HG02970 (cell line): Measurements from ENCODE around the gene CELA2B.
"Not testable (repeated sequence)": the region's sequence is repeated elsewhere in the genome, so short reads cannot be mapped to it uniquely, and the experiment has no call there.

Experiments used
- ATAC-seq: cut with Tn5 transposase; IDR thresholded peaks from one replicate; pipeline ENCODE4 v1.9.1; 2021; ENCODE audit warnings: mild to moderate bottlenecking, moderate library complexity, moderate number of reproducible peaks; ENCODE audit not compliant: unreplicated experiment, low FRiP score

CELA2B gene

DNA sequence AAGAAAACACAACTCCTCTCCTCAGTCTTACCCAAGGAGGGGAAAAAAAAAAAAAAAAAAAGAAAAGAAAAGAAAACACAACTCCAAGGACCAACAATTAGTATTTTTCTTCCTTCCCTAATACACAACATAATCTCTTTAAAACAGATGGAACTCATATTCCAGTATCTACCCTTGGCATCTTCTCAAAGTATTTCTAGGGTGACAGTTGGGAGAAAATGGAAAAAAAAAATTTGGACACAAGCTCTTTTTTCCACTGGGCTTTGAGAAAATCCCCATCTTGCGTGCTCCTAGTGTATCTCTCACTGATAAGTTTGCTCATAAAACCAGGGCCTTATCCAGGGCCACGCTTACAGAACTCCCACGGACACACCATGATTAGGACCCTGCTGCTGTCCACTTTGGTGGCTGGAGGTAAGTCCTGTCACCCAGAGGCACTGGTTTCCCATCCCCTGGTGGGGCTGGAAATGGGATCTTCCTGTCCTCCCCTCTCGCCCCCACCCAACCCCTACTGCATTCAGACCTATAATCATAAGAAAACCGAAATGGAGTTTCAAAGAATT, at the start of gene CELA2B:
Gene CELA2B, plus strand, starts transcription at position 353 of the 563 bp plus-strand sequence. Its CDS starts 22 bp downstream, at position 375.
- ATAC-seq = no peak

DNA sequence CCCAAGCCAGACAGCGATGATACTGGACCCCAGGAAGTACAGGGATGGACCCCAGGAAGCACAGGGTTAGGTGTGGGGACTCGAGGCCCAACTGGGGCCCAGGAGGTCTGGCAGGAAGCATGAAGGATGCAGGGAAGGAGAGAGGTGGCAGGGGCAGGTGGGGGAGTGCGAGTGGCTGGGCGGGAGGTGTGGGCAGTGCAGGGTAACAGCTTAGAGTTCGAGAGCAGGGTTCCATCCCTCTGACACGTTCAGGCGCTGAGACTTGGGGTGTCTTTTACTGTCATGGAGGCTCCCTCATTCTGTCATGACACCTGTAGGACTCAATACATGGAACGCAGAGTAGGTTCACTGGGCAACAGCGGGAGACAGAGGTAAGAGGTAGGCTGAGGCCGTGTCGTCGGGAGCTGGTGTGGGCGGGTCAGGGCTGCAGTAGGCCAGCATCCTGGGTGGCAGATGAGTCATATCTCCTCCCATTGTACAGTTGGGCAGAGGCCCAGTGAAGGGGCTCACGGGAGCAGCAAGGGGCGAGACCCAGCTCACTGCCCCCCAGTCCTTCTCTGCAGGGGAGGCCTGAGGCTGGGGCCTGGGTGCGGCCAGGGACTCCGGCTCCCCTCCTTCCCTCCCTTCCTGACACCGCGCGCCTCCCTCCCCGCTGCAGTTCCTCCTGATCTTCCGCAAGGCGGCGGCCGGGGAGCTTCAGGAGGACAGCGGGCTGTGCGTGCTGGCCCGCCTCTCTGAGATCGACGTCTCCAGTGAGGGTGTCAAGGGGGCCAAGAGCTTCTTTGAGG, 49.2 kb upstream of the CELA2B start:
- no peak for ATAC-seq

DNA sequence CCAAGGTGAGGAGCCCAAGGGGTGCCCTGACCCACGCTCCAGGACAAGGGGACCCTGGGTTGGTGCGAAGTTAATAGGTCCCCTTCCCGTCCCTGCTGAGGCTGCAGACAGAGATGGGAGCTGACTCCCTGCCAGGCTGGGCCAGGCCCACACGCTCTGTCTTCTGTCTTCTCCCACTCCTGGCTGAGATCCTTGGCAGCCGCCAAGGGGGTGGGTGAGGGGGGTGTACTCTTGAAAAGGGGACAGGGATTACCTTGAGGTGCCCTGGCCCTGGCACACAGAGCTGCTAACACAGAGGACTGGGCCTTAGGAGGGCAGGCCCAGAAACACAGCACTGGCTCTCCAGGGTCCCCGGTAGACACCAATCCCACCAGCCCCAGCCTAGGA, 48.6 kb upstream of the CELA2B start:
- ATAC-seq = no peak

DNA sequence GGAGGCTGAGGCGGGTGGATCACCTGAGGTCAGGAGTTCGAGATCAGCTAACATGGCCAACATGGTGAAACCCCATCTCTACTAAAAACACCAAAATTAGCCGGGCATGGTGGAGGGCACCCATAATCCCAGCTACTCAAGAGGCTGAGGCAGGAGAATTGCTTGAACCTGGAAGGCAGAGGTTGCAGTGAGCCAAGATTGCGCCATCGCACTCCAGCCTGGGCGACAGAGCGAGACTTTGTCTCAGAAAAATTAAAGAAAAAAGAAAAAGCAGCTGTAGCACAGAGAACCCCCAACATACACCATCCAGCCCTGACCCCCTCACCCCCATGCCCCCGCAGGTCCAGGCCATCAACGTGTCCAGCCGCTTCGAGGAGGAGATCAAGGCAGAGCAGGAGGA, 47.7 kb upstream of the CELA2B start:
- not testable (repeated sequence) for ATAC-seq

DNA sequence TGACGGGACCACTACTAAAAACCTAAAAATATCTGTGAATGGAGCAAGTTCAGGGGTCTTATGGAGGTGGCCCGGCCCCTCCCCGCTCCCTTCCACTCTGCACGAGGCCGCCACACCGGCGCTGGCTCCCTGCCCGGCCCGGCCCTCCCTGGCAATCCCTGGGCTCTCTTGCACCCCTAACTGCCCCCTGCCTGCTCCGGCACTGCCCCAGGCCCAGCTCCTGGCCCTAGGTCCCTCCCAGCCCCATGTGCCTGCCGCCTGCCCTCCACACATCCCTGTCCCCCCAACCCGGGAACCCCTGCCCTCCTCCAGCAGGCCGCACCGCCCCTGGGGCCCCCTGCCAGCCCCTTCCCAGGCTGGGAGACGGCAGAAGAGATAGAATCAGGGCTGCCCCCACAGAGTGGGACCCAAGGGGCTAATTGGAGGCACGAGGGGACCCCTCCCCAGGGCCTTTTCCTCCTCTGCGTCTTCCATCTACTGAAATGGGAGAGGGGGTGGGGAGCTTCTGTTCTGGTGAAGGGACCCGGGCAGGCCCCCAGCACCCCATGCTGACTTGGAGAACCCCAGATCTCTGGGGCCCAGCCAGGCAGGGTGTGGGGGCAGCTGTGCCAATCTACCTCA, 47.0 kb upstream of the CELA2B start:
- no peak for ATAC-seq

DNA sequence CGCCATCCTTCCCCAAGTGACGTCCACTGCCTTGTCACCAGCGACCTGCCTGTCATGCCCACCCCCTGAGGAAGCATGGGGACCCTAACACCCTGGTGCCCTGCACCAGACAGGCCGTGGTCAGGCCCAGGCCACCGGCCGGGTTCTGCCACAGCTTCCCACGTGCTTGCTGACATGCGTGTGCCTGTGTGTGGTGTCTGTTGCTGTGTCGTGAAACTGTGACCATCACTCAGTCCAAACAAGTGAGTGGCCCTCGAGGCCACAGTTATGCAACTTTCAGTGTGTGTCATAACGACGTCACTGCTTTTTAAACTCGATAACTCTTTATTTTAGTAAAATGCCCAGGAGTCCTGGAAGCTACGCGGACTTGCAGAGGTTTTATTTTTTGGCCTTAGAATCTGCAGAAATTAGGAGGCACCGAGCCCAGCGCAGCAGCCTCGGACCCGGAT, 46.2 kb upstream of the CELA2B start:
- no peak for ATAC-seq

DNA sequence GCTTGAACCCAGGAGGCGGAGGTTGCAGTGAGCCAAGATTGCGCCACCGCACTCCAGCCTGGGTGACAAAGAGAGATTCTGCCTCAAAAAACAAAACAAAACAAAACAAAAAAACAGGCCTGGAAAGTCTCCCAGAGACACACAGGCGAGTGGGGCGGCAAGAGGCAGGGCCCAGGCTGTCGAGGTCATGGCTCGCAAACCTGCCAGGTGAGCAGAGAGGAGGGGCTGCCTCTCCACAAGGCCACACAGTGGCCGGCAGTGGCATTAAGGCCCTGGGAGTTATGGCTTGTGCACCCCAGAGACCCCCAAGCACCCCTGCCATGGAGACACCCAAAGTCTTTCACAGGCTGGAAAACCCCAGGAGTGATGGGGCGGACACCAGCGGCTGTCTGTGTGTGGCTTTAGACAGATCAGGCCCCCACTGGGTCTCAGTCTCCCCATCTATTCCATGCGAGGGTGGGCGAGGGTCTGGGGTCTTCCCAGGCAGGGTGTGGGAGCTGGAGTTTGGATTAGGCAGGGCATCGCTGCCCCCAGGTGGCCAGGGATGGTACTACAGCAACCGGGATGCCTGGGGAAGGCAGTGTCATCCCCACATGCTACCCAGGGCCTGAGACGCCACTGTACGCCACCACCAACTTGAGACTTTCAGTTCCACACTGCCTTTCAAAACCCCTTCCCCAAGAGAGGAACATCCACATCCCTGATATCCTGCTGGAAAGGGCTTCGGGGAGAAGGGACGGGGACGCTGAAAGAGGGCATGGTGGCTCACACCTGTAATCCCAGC, 44.9 kb upstream of the CELA2B start:
- no peak for ATAC-seq

DNA sequence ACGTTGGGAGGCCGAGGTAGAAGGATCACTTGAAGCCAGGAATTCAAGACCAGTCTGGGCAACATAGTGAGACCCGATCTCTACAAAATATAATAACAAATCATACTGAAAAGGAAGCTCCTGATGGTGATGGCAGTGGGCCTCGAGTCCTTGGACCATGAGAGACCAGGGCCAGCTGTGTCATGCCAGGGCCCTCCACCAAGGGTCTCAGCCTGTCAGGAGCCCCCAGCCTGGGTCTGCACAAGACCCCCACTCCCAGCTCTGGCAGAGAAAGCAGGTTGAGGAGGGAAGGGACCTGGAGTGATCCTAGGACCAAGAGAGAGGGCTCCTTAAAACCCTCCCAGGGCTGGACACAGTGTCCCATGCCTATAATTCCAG, 44.3 kb upstream of the CELA2B start:
- no peak for ATAC-seq

DNA sequence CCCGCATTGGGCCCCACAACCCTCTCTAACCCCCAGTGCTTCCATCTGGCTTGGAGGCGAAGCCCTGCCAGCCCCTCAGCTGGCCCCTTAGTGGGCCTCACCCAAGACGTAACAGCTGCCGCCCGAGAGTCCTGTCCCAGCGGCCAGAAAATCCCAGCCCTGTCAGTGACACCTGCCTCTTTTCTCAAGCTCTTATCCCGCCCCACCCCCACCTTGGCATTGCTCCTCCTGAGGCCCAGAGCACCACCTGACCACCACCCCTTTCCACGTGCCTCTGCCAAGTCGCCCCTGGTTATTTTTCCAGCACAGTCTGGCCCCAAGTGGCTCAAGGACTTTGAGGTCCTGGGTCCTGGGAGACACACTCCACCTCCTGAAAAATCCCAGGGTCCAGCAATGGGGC, 43.6 kb upstream of the CELA2B start:
- ATAC-seq = no peak

DNA sequence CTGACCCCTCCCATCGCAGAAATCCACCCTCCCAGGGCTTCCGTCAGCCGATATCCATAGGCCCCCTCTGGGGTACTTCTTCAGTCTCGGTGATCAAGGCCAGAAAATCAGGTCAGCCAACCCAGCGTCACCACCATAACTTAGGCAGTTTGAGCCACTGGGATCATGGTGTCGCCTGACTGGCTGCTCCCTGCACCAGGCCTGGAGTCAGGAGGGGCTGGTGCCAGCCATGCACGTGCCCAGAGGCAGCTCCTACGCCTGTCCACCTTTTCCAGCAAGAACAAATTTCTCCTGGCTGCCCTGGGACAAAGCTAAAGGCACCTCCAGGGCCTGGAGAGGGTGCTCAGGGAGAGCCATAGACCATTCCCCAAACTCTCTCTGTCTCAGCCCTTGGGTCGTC, 42.4 kb upstream of the CELA2B start:
- ATAC-seq = no peak

DNA sequence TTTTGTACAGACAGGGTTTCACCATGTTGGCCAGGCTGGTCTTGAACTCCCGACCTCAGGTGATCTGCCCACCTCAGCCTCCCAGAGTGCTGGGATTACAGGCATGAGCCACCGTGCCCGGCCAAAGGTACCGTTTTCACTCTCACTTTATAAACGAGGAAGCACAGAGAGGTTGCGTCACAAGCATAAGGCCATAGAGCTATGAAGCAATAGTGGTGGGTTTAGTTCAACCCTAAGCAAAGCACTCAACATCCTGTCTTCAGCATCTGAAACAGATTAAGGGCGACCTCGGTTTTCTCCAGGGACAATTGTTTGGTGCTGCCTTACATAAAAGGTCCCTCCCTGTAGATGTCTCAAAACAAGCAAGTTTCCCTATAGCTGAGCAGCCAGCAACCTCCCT, 41.2 kb upstream of the CELA2B start:
- not testable (repeated sequence) for ATAC-seq

DNA sequence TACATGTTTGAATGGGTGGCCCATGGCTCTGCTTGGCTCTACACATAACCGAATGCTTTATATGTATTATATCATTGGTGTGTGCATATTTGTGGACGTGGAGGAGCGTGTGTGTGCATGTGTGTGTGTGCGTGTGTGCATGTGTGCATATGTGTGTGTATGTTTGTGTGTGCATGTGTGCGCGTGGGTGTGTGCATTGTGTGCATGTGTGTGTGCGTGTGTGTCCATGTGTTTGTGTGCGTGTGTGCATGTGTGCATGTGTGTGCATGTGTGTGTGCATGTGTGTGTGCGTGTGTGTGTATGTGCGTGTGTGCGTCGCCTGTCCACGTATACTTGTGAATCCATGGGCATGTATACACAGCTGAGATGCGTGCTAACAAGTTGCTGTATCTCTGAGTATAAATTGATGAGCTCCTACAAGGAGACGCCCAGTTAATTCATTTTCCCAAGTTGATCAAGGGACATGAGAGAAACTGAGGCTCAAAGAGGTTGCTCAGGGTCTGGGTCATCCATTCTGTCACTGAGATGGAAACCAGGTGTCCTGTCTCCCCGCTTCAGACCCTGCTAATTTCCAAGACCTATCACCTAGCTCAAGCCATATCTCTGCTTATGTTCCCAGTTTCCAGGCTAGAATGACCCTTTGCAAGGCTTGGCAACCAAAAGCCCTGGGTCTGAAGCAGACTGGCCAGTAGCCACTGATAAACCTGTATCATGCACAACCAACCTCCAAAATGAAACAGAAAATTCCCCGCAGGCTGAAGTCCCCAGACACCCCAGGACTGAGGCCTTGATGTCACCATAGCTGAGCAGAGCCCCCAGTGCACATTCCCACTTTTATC, 40.4 kb upstream of the CELA2B start:
- no peak for ATAC-seq

DNA sequence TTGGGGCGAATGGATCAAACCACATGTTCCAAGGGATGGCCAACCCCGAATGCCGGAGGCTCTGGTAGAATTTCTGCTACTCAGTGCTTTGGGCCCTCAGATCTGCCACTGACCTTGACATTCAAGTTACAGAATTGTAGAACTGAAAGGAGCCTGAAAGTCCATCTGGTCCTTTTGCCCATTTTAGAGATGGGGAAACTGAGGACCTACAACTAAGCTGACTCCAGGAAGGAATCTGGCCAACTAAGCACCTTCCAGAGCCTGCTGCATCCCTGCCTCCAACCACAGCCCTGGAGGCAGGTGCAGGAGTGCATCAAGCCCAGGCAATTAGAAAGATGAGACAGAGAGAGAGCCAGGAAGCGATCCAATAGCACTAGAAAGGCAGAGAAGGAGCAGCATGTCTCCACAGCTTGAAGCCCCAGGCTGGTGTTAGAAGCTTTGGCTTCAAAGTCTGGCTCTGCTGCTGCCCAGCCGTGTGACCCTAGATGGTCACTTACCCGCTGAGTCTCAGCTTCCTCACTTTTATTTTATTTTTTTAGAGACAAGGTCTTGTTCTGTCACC, 38.9 kb upstream of the CELA2B start:
- ATAC-seq = no peak

DNA sequence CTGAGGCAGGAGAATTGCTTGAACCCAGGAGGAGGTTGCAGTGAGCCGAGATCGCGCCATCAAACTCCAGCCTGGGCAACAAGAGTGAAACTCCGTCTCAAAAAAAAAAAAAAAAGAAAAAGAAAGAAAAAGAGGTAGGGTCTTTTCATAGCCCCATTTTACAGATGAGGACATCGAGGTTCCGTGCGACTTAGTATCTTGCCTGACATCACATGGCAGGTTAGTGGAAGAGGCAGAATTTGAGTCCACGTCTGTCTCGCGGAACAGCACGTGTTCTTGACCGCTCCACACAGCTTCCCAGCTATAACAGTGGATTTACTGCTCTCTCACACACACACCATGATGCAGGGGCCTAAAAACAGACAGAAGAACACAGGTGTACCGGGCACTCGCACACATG, 36.6 kb upstream of the CELA2B start:
- ATAC-seq = no peak

DNA sequence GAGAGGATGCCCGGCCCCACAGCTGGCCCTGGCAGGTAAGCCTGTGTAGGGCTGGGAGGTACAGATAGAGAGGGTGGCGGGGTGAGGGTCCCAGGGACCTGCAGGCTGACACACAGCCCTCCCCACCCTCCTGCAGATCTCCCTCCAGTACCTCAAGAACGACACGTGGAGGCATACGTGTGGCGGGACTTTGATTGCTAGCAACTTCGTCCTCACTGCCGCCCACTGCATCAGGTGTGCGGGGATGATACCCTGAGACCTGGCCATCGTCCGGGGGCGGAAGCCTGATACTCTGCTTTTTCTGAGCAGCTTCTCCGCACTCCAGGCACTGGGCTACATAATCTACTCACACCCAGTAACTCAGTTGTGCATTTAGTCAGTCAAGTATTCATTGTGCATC, 35.5 kb upstream of the CELA2B start:
- no peak for ATAC-seq

DNA sequence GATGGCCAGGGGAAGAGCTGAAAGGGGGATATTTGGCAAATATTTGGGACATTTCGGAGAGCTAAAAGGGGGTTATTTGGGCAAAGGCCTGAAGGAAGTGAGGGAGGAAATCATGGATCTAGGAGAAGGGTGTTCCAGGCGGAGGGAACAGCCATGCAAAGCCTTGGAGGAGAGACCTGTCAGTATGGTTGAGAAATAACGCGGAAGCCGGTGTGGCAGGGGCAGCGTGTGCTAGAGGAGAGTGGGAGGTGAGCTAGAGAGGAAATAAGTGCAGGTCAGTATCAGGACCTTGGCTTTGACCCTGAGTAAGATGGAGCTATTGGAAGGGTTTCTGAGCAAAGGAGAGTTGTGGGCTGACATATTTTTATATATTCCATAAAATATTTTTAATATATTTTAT, 34.7 kb upstream of the CELA2B start:
- ATAC-seq = no peak

DNA sequence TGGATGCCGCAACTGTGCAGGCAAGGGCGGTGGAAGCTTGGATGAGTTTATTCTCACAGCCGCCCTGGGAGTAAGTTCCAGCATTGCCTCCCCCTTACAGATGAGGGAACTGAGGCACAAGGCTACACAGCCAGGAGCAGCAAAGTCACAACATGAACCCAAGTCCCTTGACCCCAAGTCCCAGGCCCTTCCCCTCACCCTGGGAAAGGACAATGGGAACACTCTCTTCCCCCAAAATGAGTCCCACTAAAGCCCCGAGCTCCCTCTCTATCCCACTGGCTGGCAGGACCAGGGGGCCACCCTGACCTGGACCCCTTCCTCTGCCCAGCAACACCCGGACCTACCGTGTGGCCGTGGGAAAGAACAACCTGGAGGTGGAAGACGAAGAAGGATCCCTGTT, 33.8 kb upstream of the CELA2B start:
- no peak for ATAC-seq

DNA sequence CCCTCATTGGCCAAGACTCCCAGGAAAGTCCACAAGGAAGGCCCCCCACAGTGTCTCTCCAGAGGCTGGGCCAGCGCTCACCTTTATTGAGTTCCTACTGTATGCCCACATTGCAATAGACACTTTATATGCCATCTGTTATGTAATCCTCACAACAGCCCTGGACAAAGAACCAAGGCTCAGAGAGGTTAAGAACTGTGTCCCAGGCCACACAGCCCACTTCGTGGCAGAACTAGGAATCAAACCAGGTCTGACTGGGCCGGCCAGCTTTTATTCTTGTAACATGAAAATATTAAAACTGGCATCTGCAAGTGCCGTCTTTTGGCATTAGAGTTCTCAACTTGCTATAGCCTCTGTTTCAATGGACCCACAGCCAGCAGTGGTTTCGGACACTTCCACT, 33.1 kb upstream of the CELA2B start:
- ATAC-seq = no peak

DNA sequence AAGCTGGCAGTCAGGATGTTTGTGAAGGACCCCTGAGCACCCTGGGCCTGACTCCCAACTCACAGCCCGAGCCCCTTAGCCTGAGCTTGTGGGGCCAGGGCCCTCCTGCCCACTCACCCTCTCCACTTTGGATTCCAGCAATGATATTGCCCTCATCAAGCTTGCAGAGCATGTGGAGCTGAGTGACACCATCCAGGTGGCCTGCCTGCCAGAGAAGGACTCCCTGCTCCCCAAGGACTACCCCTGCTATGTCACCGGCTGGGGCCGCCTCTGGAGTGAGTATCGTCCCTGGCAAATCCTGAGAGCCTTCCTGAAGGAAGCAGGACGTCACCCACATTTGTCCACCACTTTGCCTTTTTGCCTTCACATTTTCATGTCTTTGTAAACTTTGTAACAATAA, 32.6 kb upstream of the CELA2B start:
- ATAC-seq = no peak
